ENCODE results near the gene PDE4DIP. TPM values are rescaled to one million over a fixed set of nuclear protein-coding genes. Genes with fewer than 3 reads are reported as not detected.
"Not testable (repeated sequence)": the region's sequence is repeated elsewhere in the genome, so short reads cannot be mapped to it uniquely, and the experiment has no call there.

Gene PDE4DIP
- polyA plus RNA-seq, 4 donors, result 66.4 to 137 (median 114) TPM

DNA sequence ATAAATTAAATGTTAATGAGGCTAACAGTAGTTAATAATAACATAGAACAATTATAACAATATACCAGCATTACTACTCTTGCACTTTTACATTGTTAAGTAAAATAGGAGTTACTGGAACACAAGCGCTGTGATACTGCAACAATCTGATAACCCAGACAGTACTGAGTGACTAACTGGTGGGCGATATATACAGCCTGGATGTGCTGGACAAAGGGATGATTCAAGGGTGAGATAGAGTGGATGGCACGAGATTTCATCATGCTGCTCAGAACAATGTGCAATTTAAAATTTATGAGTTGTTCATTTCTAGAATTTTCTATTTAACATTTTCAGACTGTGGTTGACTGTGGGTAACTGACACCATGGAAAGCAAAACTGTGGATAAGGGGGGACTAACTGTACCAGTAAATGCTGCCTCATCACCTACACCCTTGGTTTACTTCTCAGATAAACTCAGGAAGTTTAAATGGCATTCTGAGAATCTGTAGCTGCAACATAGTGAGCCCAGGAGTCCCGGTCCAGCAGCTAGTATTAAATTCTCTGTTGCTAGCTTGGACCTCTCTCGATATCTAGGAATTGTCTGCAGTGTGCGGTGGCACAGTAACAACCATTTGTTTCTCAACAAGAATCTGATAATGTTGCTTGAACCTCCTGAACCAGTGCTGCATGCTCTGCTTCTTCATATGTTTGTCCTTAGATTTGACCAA lies 24.9 kb downstream of the PDE4DIP start:
- DNase-seq (ENCODE audit: low read depth in 4 of 4, low spot score in 3 of 4), result not testable (repeated sequence)

DNA sequence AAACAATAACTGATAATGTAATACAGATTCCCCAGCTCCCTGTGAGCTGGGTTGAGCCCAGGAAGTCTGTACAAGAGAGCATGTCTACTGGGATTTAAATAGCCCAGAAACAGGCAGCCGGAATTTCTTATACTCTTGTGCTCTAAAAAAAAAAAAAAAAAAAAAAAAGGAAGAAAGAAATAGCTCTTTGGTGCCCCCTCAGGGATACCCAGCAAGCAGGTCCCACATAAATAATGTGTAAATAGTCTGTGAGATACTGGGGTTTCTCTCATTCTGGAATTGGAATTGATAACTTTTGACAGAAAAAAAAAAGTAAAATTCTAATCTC lies 25.4 kb downstream of the PDE4DIP start:
- DNase-seq (ENCODE audit: low read depth in 4 of 4, low spot score in 3 of 4), result not testable (repeated sequence)

GRCh38 chr1:148874408-148875388 lies 30.5 kb downstream of the PDE4DIP start:
- not testable (repeated sequence) for DNase-seq (ENCODE audit: low read depth in 4 of 4, low spot score in 3 of 4)

GRCh38 chr1:148879812-148880416 lies 35.7 kb downstream of the PDE4DIP start:
- not testable (repeated sequence) for DNase-seq (ENCODE audit: low read depth in 4 of 4, low spot score in 3 of 4)

- not testable (repeated sequence) for DNase-seq (ENCODE audit: low read depth in 4 of 4, low spot score in 3 of 4)
Observed at GRCh38 chr1:148881261-148881660, 37.0 kb downstream of the PDE4DIP start.

GRCh38 chr1:148885219-148885618 lies 41.0 kb downstream of the PDE4DIP start:
- not testable (repeated sequence) for DNase-seq (ENCODE audit: low read depth in 4 of 4, low spot score in 3 of 4)

- DNase-seq (ENCODE audit: low read depth in 4 of 4, low spot score in 3 of 4), result not testable (repeated sequence)
Observed at GRCh38 chr1:148886293-148886692, 42.1 kb downstream of the PDE4DIP start.

GRCh38 chr1:148888597-148888996 lies 44.4 kb downstream of the PDE4DIP start:
- not testable (repeated sequence) for DNase-seq (ENCODE audit: low read depth in 4 of 4, low spot score in 3 of 4)

DNA sequence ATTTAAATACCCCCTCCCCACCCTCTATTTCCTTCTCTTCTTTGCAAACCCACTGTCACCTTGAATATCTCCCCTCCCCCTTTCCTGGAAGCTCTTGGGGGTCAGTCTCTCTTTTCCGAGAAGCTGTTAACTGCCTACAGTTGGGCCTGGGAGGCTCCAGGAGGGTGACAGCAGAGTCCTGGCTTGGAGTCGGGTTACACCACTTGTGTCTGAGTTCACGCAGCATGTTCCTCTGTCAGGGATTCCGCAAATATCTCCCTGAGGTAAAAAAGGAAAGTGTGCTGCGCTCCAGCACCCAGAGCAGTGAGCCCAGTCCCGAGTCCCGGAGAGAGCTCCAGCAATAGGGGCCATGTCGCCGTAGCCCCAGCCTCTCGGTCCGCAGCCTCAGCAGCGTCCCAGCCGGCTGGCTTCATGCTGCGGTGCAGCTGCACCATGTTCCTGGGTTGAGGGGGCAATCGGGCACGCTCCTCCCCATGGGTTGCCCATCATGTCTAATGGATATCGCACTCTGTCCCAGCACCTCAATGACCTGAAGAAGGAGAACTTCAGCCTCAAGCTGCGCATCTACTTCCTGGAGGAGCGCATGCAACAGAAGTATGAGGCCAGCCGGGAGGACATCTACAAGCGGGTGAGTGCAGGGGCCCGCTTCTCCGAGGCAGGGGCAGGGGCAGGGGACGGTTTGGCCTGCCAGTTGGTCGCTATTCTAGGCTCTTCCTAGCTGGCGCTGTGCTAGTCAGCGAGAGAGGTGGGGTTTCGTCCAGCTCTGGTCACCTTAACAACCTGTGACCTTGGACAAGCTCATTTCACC lies 45.2 kb downstream of the PDE4DIP start:
- not testable (repeated sequence) for DNase-seq (ENCODE audit: low read depth in 4 of 4, low spot score in 3 of 4)

DNA sequence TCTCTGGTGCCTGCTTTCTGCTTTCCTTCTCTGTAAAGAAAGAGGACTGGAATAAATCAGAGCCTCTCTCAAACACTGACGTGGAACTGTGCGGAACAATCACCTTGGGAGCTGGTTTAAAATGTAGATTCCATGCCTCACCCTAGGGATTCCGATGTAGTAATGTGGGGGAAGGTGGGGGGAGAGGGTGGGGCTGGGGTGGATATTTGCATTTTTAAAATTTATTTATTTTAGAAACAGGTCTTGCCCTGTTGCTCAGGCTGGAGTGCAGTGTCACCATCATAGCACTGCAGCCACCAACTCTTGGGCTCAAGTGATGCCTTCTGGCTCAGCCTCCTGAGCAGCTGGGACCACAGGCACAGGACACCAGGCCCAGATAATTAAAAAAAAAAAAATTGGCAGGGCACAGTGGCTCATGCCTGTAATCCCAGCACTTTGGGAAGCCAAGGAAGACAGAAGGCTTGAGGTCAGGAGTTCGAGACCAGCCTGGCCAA lies 45.9 kb downstream of the PDE4DIP start:
- DNase-seq (ENCODE audit: low read depth in 4 of 4, low spot score in 3 of 4), result not testable (repeated sequence)

GRCh38 chr1:148894360-148895352 lies 50.4 kb downstream of the PDE4DIP start:
- not testable (repeated sequence) for DNase-seq (ENCODE audit: low read depth in 4 of 4, low spot score in 3 of 4)

DNA sequence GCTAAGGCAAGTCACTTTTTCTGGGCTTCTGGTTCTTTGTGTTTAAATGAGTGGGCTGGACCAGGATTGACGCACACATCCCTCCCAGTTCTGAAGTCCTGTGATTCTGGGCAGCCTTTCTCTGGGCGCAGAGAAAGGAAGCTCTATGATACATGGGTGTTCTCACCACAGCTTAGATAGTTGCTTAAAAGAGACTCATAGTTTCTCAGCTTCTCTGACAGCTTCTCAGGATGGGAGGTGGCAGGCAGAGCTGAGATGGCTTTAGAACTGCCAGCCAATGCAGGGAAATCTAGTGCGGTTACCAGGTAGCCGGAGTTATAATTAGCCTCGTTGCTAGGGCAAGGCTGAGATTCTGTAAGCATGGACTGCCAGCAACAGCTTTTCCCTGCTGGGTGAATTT lies 55.8 kb downstream of the PDE4DIP start:
- not testable (repeated sequence) for DNase-seq (ENCODE audit: low read depth in 4 of 4, low spot score in 3 of 4)

DNA sequence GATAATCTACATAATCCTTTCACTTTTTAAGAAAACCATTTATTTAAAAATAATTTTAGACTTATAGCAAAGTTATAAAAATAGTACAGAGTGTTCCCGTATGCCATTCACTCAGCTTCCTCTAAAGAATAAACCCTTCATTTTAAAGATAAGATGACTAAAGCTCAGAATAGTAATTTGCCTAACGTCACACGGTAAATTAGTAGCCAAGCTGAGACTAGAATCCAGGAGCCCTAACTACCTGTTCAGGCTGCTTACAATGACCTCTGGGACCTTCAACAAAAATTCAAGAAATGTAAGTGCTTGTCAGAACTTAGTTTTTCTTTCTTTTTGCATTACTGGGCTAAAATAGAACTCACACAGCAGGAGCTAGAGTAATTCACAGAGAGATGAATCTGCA lies 56.5 kb downstream of the PDE4DIP start:
- not testable (repeated sequence) for DNase-seq (ENCODE audit: low read depth in 4 of 4, low spot score in 3 of 4)

DNA sequence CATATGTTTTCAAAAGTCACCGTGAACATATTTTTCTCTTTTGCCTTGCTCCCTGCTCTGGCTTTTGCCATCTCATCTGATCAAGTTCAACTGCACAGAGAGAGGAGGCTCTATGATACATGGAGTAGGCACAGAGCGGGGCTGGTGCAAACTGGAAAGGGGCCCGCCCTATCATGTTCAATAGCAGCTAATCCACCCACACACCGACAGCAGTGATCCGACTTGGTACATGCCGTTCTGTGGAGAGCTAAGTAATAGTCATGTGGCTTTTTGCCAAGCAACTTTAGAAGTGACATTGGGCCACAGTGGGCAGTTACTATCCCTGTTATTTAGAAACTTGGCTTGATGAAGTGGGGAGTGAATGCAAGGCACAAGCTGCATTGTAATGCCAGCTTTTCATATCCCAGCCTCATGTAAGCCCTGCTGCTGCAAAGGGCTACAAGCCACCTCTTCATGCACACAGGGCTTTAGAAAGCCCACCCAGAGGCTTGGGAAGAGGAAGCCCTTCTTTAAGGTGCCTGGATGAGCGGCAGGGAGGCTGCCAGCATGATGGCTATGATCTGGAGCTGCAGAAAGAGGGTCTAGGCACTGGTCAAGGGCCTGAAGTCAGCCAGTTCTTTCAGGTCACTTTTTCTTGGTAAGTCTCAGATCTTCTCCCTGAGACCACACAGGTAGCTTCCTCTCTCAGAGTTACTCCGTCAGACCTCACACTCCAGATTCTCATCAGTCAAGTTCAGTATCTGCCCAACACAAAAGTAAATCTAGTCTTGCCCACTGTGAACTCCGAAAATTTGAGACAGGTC lies 57.1 kb downstream of the PDE4DIP start:
- DNase-seq (ENCODE audit: low read depth in 4 of 4, low spot score in 3 of 4), result not testable (repeated sequence)

GRCh38 chr1:148901953-148902341 lies 57.7 kb downstream of the PDE4DIP start:
- not testable (repeated sequence) for DNase-seq (ENCODE audit: low read depth in 4 of 4, low spot score in 3 of 4)

DNA sequence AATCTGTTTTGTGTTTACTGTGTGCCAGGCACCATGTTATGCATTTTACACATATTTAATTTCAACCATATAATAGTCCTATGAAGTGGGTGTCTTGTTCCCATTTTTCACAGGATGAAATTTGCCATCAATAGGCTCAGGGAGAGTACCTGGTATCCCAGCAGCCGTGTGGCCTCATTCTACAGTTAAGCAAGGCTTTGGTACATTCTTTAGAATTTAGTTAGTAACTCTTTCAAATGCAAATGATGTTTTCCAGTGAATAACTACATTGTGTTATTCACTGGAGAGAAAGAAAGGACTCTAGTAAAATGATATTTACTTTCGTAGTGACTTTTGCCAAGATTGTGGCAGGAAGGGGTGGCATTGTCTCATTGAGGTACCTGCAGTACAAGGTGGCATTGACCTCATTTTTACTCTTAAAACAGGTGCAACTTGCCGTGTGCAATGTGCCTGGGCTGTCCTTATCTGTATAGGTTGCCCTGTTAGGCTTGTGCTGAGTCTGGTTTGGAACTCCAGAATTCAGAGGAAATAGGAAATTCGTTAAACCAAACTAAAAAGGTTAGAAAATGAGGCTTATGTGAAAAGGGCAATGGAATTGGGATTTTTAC lies 65.1 kb downstream of the PDE4DIP start:
- DNase-seq (ENCODE audit: low read depth in 4 of 4, low spot score in 3 of 4), result not testable (repeated sequence)

GRCh38 chr1:148911303-148911928 lies 67.2 kb downstream of the PDE4DIP start:
- not testable (repeated sequence) for DNase-seq (ENCODE audit: low read depth in 4 of 4, low spot score in 3 of 4)
